NCI-H1436 (cell line): ENCODE measurements around the gene ARSG.
A peak's percentile ranks its signal among the peaks of the same experiment; 100 is the strongest.
"Not testable (repeated sequence)": the region's sequence is repeated elsewhere in the genome, so short reads cannot be mapped to it uniquely, and the experiment has no call there.

ENCODE experiments used
- DNase-seq: peaks from one replicate; lab custom pipeline; 2025; lab: John Stamatoyannopoulos, UW

Gene ARSG

GRCh38 chr17:68328676-68329075, 37.4 kb downstream of the ARSG start:
- DNase-seq, result no peak

- DNase-seq, result no peak
These were observed 38.0 kb downstream of the ARSG start for GRCh38 chr17:68329331-68329730.

- not testable (repeated sequence) for DNase-seq
These were observed 40.6 kb downstream of the ARSG start for GRCh38 chr17:68331932-68332331.

GRCh38 chr17:68334393-68334792, 43.1 kb downstream of the ARSG start:
- DNase-seq, result no peak

- DNase-seq, result no peak
These were observed 50.2 kb downstream of the ARSG start for GRCh38 chr17:68341482-68341881.

GRCh38 chr17:68343976-68344375, 52.7 kb downstream of the ARSG start:
- no peak for DNase-seq

- DNase-seq, result no peak
These were observed 53.4 kb downstream of the ARSG start for GRCh38 chr17:68344701-68345136.

- no peak for DNase-seq
These were observed 55.2 kb downstream of the ARSG start for GRCh38 chr17:68346448-68346847.

- no peak for DNase-seq
These were observed 56.1 kb downstream of the ARSG start for GRCh38 chr17:68347380-68347779.

GRCh38 chr17:68349157-68349556, 57.9 kb downstream of the ARSG start:
- no peak for DNase-seq

GRCh38 chr17:68351395-68351794, 60.1 kb downstream of the ARSG start:
- peak; percentile 4 for DNase-seq

- no peak for DNase-seq
These were observed 60.7 kb downstream of the ARSG start for GRCh38 chr17:68352041-68352440.

GRCh38 chr17:68352671-68353070, 61.4 kb downstream of the ARSG start:
- not testable (repeated sequence) for DNase-seq

GRCh38 chr17:68353111-68353521, 61.8 kb downstream of the ARSG start:
- no peak for DNase-seq

GRCh38 chr17:68354311-68354710, 63.0 kb downstream of the ARSG start:
- DNase-seq, result not testable (repeated sequence)

GRCh38 chr17:68355108-68355507, 63.8 kb downstream of the ARSG start:
- DNase-seq, result not testable (repeated sequence)

- no peak for DNase-seq
These were observed 65.2 kb downstream of the ARSG start for GRCh38 chr17:68356520-68356919.

GRCh38 chr17:68356949-68357455, 65.7 kb downstream of the ARSG start:
- DNase-seq, result no peak

GRCh38 chr17:68357886-68358285, 66.6 kb downstream of the ARSG start:
- DNase-seq, result no peak

GRCh38 chr17:68359791-68360535, 68.7 kb downstream of the ARSG start:
- no peak for DNase-seq

GRCh38 chr17:68365469-68365868, 74.2 kb downstream of the ARSG start:
- no peak for DNase-seq

- no peak for DNase-seq
These were observed 77.1 kb downstream of the ARSG start for GRCh38 chr17:68368387-68368786.

- DNase-seq, result no peak
These were observed 84.3 kb downstream of the ARSG start for GRCh38 chr17:68375566-68375965.

GRCh38 chr17:68376178-68376577, 84.9 kb downstream of the ARSG start:
- DNase-seq, result not testable (repeated sequence)
